H1 (cell line): Measurements from ENCODE around the gene RTN4. TPM values are rescaled to one million over a fixed set of nuclear protein-coding genes. Genes with fewer than 3 reads are reported as not detected.

Source experiments
- CTCF ChIA-PET: fragments of 300-600 bp; sonication (Branson Sonifier 250); formaldehyde crosslinking; loops from one replicate; lab custom pipeline; 2021; ENCODE audit not compliant: partially characterized antibody; lab: Charles Lee
- POLR2A ChIA-PET: fragments of 300-600 bp; sonication (Branson Sonifier 250); formaldehyde crosslinking; loops from one replicate; lab custom pipeline; 2021; ENCODE audit warnings: inconsistent platforms; ENCODE audit not compliant: partially characterized antibody; lab: Charles Lee
- DNase-seq, 2 experiments: peaks; one replicate each; pipeline versions ENCODE4 v3.0.0 to v3.0.0-alpha.2; 2010 to 2022; ENCODE audit warnings: low spot score in 2 of 2, low read depth in 1 of 2, mixed read lengths in 1 of 2
- FAIRE-seq: peaks from 2 replicates; lab custom pipeline; 2011; peaks lifted over from hg19 to GRCh38; lab: Jason Lieb, UNC
- H2AFZ ChIP-seq: 2 replicates; pipeline ENCODE4 v1.8.1; 2012; ENCODE audit warnings: low read length, inconsistent platforms
- H2AK5ac ChIP-seq: 2 replicates; pipeline ENCODE4 v1.6.1; 2013; ENCODE audit warnings: low read depth, low read length
- H2BK120ac ChIP-seq: replicated peaks from 2 replicates; pipeline ENCODE3; 2013; ENCODE audit warnings: low read depth, low read length, inconsistent platforms
- H2BK12ac ChIP-seq: 2 replicates; pipeline ENCODE4 v1.6.1; 2013; ENCODE audit warnings: low read depth, low read length
- H2BK15ac ChIP-seq: 2 replicates; pipeline ENCODE4 v1.6.1; 2013; ENCODE audit warnings: low read length
- H2BK20ac ChIP-seq: 2 replicates; pipeline ENCODE4 v1.6.1; 2013; ENCODE audit warnings: low read length
- H2BK5ac ChIP-seq: 2 replicates; pipeline ENCODE4 v1.6.1; 2013; ENCODE audit warnings: low read depth, low read length
- H3K14ac ChIP-seq: 2 replicates; pipeline ENCODE4 v1.6.1; 2013; ENCODE audit warnings: inconsistent platforms; ENCODE audit not compliant: insufficient read length
- H3K18ac ChIP-seq: 2 replicates; pipeline ENCODE4 v1.6.1; 2013; ENCODE audit warnings: low read length; ENCODE audit errors: extremely low read depth
- H3K23ac ChIP-seq: 2 replicates; pipeline ENCODE4 v1.6.1; 2013; ENCODE audit warnings: inconsistent platforms; ENCODE audit not compliant: insufficient read length
- H3K23me2 ChIP-seq: 2 replicates; pipeline ENCODE4 v1.6.1; 2013; ENCODE audit warnings: low read depth, low read length
- H3K27ac ChIP-seq: 2 replicates; pipeline ENCODE4 v1.6.1; 2011; ENCODE audit warnings: low read depth, low read length, inconsistent platforms
- H3K27me3 ChIP-seq, 4 experiments: replicated peaks in 1 of 4; 1 replicate in 1 of 4; 2 replicates in 3 of 4; pipeline versions ENCODE4 v1.6.1 to v1.8.1; 2011 to 2013; ENCODE audit warnings: low read length in 3 of 4, mild to moderate bottlenecking in 3 of 4, inconsistent platforms in 2 of 4, mixed read lengths in 2 of 4, moderate library complexity in 1 of 4; ENCODE audit not compliant: control insufficient read depth in 3 of 4, insufficient read depth in 3 of 4; ENCODE audit errors: extremely low read depth in 1 of 4
- H3K36me3 ChIP-seq, 4 experiments: 2 replicates each; pipeline versions ENCODE4 v1.6.1 to v1.8.1; 2011 to 2013; ENCODE audit warnings: mild to moderate bottlenecking in 4 of 4, low read length in 3 of 4, moderate library complexity in 2 of 4, control low read depth in 1 of 4, inconsistent platforms in 1 of 4; ENCODE audit not compliant: insufficient read depth in 4 of 4, control insufficient read depth in 2 of 4
- H3K4ac ChIP-seq: replicated peaks from 2 replicates; pipeline ENCODE3; 2013; ENCODE audit warnings: low read length, low read depth, mixed read lengths, inconsistent platforms; ENCODE audit not compliant: insufficient read length
- H3K4me1 ChIP-seq, 4 experiments: replicated peaks in 1 of 4; 1 replicate in 1 of 4; 2 replicates in 3 of 4; pipeline versions ENCODE4 v1.6.1 to v1.8.1; 2011 to 2013; ENCODE audit warnings: low read length in 3 of 4, inconsistent platforms in 2 of 4, mixed read lengths in 1 of 4; ENCODE audit not compliant: insufficient read depth in 4 of 4, control insufficient read depth in 3 of 4
- H3K4me2 ChIP-seq, 2 experiments: 2 replicates each; pipeline versions ENCODE4 v1.6.1 to v1.8.1; 2011 to 2013; ENCODE audit warnings: low read depth in 2 of 2, low read length in 2 of 2, control low read depth in 1 of 2, inconsistent platforms in 1 of 2, mild to moderate bottlenecking in 1 of 2; ENCODE audit not compliant: insufficient read depth in 1 of 2
- H3K4me3 ChIP-seq, 4 experiments: fragments of 200-600, 300-600 bp in 1 of 4; sonication (generic), shearing (Covaris generic), sonication (Bioruptor Twin) in 1 of 4; 2 replicates each; pipeline versions ENCODE4 v1.5.1 to v1.8.1; 2011 to 2016; ENCODE audit warnings: low read length in 4 of 4, low read depth in 3 of 4, control low read depth in 2 of 4, inconsistent platforms in 2 of 4, mild to moderate bottlenecking in 2 of 4, mixed read lengths in 1 of 4, moderate library complexity in 1 of 4; ENCODE audit not compliant: insufficient read depth in 2 of 4; ENCODE audit errors: extremely low read depth in 1 of 4
- H3K56ac ChIP-seq: replicated peaks from 2 replicates; pipeline ENCODE3; 2013; ENCODE audit warnings: low read depth, mild to moderate bottlenecking, mixed read lengths, low read length, inconsistent platforms; ENCODE audit not compliant: insufficient read length
- H3K79me1 ChIP-seq: 2 replicates; pipeline ENCODE4 v1.6.1; 2013; ENCODE audit warnings: low read depth, low read length, control low read depth
- H3K79me2 ChIP-seq, 2 experiments: 2 replicates each; pipeline versions ENCODE4 v1.6.1 to v1.8.1; 2012 to 2013; ENCODE audit warnings: low read length in 2 of 2, mild to moderate bottlenecking in 2 of 2, inconsistent platforms in 1 of 2; ENCODE audit not compliant: insufficient read depth in 2 of 2, control insufficient read depth in 1 of 2
- H3K9ac ChIP-seq, 4 experiments: replicated peaks in 1 of 4; 1 replicate in 1 of 4; 2 replicates in 3 of 4; pipeline versions ENCODE4 v1.6.1 to v1.8.1; 2011 to 2013; ENCODE audit warnings: low read depth in 3 of 4, low read length in 3 of 4, control low read depth in 2 of 4, mild to moderate bottlenecking in 2 of 4, moderate library complexity in 2 of 4, inconsistent platforms in 1 of 4; ENCODE audit errors: extremely low read depth in 1 of 4
- H3K9me3 ChIP-seq, 2 experiments: 2 replicates each; pipeline versions ENCODE4 v1.6.1 to v1.8.1; 2012 to 2013; ENCODE audit warnings: mild to moderate bottlenecking in 2 of 2, moderate library complexity in 2 of 2, control low read depth in 1 of 2, inconsistent platforms in 1 of 2, low read depth in 1 of 2, low read length in 1 of 2, mixed read lengths in 1 of 2; ENCODE audit not compliant: insufficient read depth in 2 of 2
- H4K20me1 ChIP-seq, 2 experiments: replicated peaks in 1 of 2; 2 replicates each; pipeline versions ENCODE3 to v1.8.1; 2011 to 2013; ENCODE audit warnings: inconsistent platforms in 2 of 2, low read length in 2 of 2, mild to moderate bottlenecking in 1 of 2; ENCODE audit not compliant: insufficient read depth in 2 of 2, control insufficient read depth in 1 of 2
- H4K5ac ChIP-seq: 2 replicates; pipeline ENCODE4 v1.6.1; 2013; ENCODE audit warnings: low read length, low read depth, mixed read lengths, inconsistent platforms; ENCODE audit not compliant: insufficient read length
- H4K8ac ChIP-seq: 2 replicates; pipeline ENCODE4 v1.8.0; 2013; ENCODE audit warnings: mild to moderate bottlenecking, moderate library complexity, low read length, inconsistent platforms; ENCODE audit not compliant: insufficient read depth; ENCODE audit errors: extremely low read depth
- H4K91ac ChIP-seq: replicated peaks from 2 replicates; pipeline ENCODE3; 2013; ENCODE audit warnings: low read length, mixed read lengths, inconsistent platforms; ENCODE audit not compliant: insufficient read length
- E2F6 ChIP-seq: IDR thresholded peaks from 2 replicates; pipeline ENCODE4 v1.6.1; 2012; ENCODE audit warnings: inconsistent platforms
- FOSL1 ChIP-seq: IDR thresholded peaks from 2 replicates; pipeline ENCODE4 v1.6.1; 2011; ENCODE audit warnings: mild to moderate bottlenecking, low read depth, low read length, moderate library complexity; ENCODE audit not compliant: insufficient read depth
- POLR2AphosphoS5 ChIP-seq: IDR thresholded peaks from 2 replicates; pipeline ENCODE4 v1.6.1; 2011; ENCODE audit warnings: low read depth, low read length
- SIN3A ChIP-seq, 2 experiments: IDR thresholded peaks in 1 of 2; conservative IDR thresholded peaks in 1 of 2; 2 replicates each; pipeline ENCODE4 v1.6.1; 2011 to 2012; ENCODE audit warnings: low read length in 2 of 2, improper control_type of control experiment in 1 of 2, low read depth in 1 of 2, mild to moderate bottlenecking in 1 of 2
- ZNF274 ChIP-seq: IDR thresholded peaks from 2 replicates; pipeline ENCODE4 v1.7.0; 2012; ENCODE audit warnings: low read length, borderline replicate concordance; ENCODE audit errors: extremely low read depth
- WGBS, 2 experiments: shearing (Covaris generic) in 1 of 2; methylation state at CpG; one replicate each; pipeline versions ENCODE4 v1.1.6 to v1.1.7; 2013 to 2015; ENCODE audit warnings: low lambda C conversion rate in 2 of 2, mixed read lengths in 2 of 2, inconsistent platforms in 1 of 2, low coverage in 1 of 2, missing lambda C conversion rate in 1 of 2; ENCODE audit not compliant: insufficient replicate concordance in 2 of 2, insufficient coverage in 1 of 2, insufficient read length in 1 of 2; ENCODE audit errors: extremely low coverage in 1 of 2, missing lambda C conversion rate in 1 of 2; 5-methylcytosine and 5-hydroxymethylcytosine counted together
- polyA plus RNA-seq, 7 experiments: library from polyadenylated mRNA; depleted of rRNA in 3 of 7; stranded (reverse) in 5 of 7; unstranded in 2 of 7; fragments of >200 nt in 5 of 7; fragments of 200-250 nt in 2 of 7; gene quantifications; 1 replicate in 5 of 7; 2 replicates in 1 of 7; 4 replicates in 1 of 7; pipeline versions ENCODE4 v1.2.1 to v1.2.3, GENCODE V29; 2011 to 2013; ENCODE audit warnings: missing spikeins in 2 of 7, mixed read lengths in 2 of 7
- total RNA-seq: library from RNA; stranded (reverse); fragmentation: NEBNext Ultra II Directional; extraction: Animal tissue kit (Norgen Biotek cat#: 25700); gene quantifications from 2 replicates; pipeline ENCODE4 v1.2.1, GENCODE V29; 2021

RTN4 gene
- total and polyA plus RNA-seq, 2 of the 8 experiments (the other 6 are each of a cell fraction or from before 2014, with no cell fraction given) = 179 to 242 TPM

- POLR2A ChIA-PET = interaction anchor here (0.8 to 0.9 kb wide), 2 partner anchors 27 to 74 kb away, joined by 3 read pairs; no protein-coding TSS in a partner anchor
- no peak overlapping the region for H3K4me2 ChIP-seq
These were observed 104.6 kb downstream of the RTN4 start for GRCh38 chr2:54945391-54946219.

More at GRCh38 chr2:54945391-54946219, 104.6 kb downstream of the RTN4 start:
- Histone ChIP-seq H3K79me1 (no peaks in the 10 kb centered on the region), H3K36me3 (no peaks in the 10 kb centered on the region), H4K5ac (no peak overlapping the region), H3K79me2 (no peaks in the 10 kb centered on the region), H3K9me3 (no peaks in the 10 kb centered on the region), H2BK15ac (peak overlapping the region; percentile 81; the same call in 1 of the 2 replicates), H3K56ac (no peak overlapping the region), H3K23me2 (no peaks in the 10 kb centered on the region), H2AK5ac (peak overlapping the region; percentile 65; the same call in 1 of the 2 replicates), H3K27me3 (no peaks in the 10 kb centered on the region; a peak in 1 of 7 replicates), H3K4ac (no peak overlapping the region), H2BK120ac (no peak overlapping the region), H2BK20ac (no peak overlapping the region), H4K20me1 (no peaks in the 10 kb centered on the region), H3K27ac (no peak overlapping the region), H3K18ac (peak overlapping the region; percentile 60; the same call in 1 of the 2 replicates), H3K23ac (no peak overlapping the region), H4K8ac (no peak overlapping the region), H2BK12ac (0 out of 2 replicates have a peak overlapping the region, but pooled peaks have one; percentile 17), H3K9ac (no peak overlapping the region), H2AFZ (0 out of 2 replicates have a peak overlapping the region, but pooled peaks have one; percentile 17), H4K91ac (no peak overlapping the region), H3K14ac (no peak overlapping the region), H3K4me1 (peaks cover 0 to 5% (median 0%) of the 10 kb centered on the region in 4 experiments; a peak in 2 of 7 replicates), H2BK5ac (no peak overlapping the region), H3K4me3 (no peak overlapping the region)
- CTCF ChIA-PET = interaction anchor here (0.7 kb wide), 1 partner anchor 137 kb away, joined by 3 read pairs; no protein-coding TSS in a partner anchor
- WGBS, 2 experiments = 73% methylated on average over 6 of the region's 8 CpGs; no CpG with 5 or more reads in 1 of the 2 experiments
- no peak for TF ChIP-seq POLR2AphosphoS5
- TF ChIP-seq FOSL1 = no peak
- TF ChIP-seq E2F6 = no peak
- no peak for TF ChIP-seq SIN3A (conservative IDR thresholded peaks at IDR 0.05 in 1 of 2, IDR thresholded peaks at IDR 0.05 in 1 of 2; ENCODE audit: low read depth in 1 of 2, low read length in 2 of 2)
- no peak for TF ChIP-seq ZNF274
- DNase-seq = no peak
- no peak for FAIRE-seq
